Thoracic aorta (tissue), 2 donors: ENCODE data around the gene PFKFB3. TPM values are rescaled to one million over a fixed set of nuclear protein-coding genes. Genes with fewer than 3 reads are reported as not detected.

Source experiments
- ATAC-seq: fragments of 150-250 bp; one replicate; pipeline ENCODE4 v1.8.0; 2017; ENCODE audit warnings: low read depth; ENCODE audit not compliant: insufficient number of reproducible peaks, low FRiP score
- DNase-seq: peaks from one replicate; pipeline ENCODE4 v3.0.0-alpha.2; 2020; ENCODE audit warnings: low spot score
- H3K27ac ChIP-seq, 2 donors: fragments of 200-600 bp; sonication (generic); 1 replicate in 1 of 2; 2 replicates in 1 of 2; pipeline ENCODE4 v1.5.1; 2016; ENCODE audit warnings: mild to moderate bottlenecking in 2 of 2, moderate library complexity in 2 of 2
- H3K27me3 ChIP-seq: fragments of 200-600 bp; sonication (generic); replicated peaks from 2 replicates; pipeline ENCODE4 v1.6.0; 2016; ENCODE audit warnings: mild to moderate bottlenecking; ENCODE audit not compliant: insufficient read depth
- H3K36me3 ChIP-seq: fragments of 200-600 bp; sonication (generic); one replicate; pipeline ENCODE4 v1.5.1; 2016
- H3K4me1 ChIP-seq, 2 donors: fragments of 200-600 bp; sonication (generic); 1 replicate in 1 of 2; 2 replicates in 1 of 2; pipeline versions ENCODE4 v1.5.1 to v1.6.0; 2016; ENCODE audit warnings: low read depth in 2 of 2, mild to moderate bottlenecking in 1 of 2; ENCODE audit not compliant: control insufficient read depth in 1 of 2
- H3K4me3 ChIP-seq: fragments of 200-600 bp; sonication (generic); 2 replicates; pipeline ENCODE4 v1.5.1; 2016; ENCODE audit warnings: mild to moderate bottlenecking
- H3K9me3 ChIP-seq: fragments of 200-600 bp; sonication (generic); 2 replicates; pipeline ENCODE4 v1.5.1; 2016
- CTCF ChIP-seq: fragments of 200-600 bp; sonication (generic); IDR thresholded peaks from one replicate; pipeline ENCODE4 v1.5.1; 2019; ENCODE audit warnings: antibody characterized with exemption
- total RNA-seq, 2 donors: library from RNA; depleted of rRNA; stranded (reverse); fragments of >200 nt; gene quantifications; one replicate each; pipeline versions ENCODE4 v1.1.0 to v1.2.3, GENCODE V29; 2016

Gene PFKFB3
- total RNA-seq, 2 donors from 2014 or later = 151 to 311 TPM

- TF ChIP-seq CTCF = no peak
- peaks cover 26 to 60% of the 10 kb centered on the region in 2 donors for H3K4me1 ChIP-seq
- DNase-seq (no peak), ATAC-seq (no peak)
- no peak overlapping the region for H3K4me3 ChIP-seq
- no peaks in the 10 kb centered on the region for H3K36me3 ChIP-seq
- H3K27me3 ChIP-seq = no peaks in the 10 kb centered on the region
- H3K27ac ChIP-seq = peak overlapping the region; percentile 95 to 97
- no peaks in the 10 kb centered on the region for H3K9me3 ChIP-seq
These were observed 69.4 kb downstream of the PFKFB3 start for GRCh38 chr10:6272126-6272525.

DNA sequence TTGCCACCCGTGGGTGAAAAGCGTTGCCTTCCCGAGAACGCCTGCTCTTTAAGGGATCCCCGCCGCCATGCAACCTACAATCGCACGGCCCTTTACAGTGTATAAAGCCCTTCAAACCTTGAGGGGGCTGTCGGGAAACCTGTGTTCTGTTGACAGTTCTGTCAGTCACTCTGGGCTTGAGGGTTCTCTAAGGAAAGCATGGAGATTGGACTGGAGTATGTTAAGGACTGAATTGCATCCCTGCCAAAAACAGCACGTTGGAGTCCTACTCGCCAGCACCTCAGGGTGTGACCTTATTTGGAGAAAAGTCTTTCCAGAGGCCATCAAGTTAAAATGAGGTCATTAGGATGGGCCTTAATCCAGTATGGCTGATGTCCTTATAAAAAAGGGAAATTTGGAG lies 70.6 kb downstream of the PFKFB3 start:
- ATAC-seq (peak; percentile 39), DNase-seq (peak; percentile 34)
- Histone ChIP-seq H3K36me3 (no peaks in the 10 kb centered on the region), H3K4me1 (peaks cover 21 to 52% of the 10 kb centered on the region in 2 donors), H3K27me3 (no peaks in the 10 kb centered on the region), H3K27ac (peak overlapping the region; percentile 95 to 97), H3K4me3 (no peak overlapping the region), H3K9me3 (no peaks in the 10 kb centered on the region)
- no peak for TF ChIP-seq CTCF

GRCh38 chr10:6274040-6274439 lies 71.3 kb downstream of the PFKFB3 start:
- Histone ChIP-seq H3K4me1 (peaks cover 21 to 58% of the 10 kb centered on the region in 2 donors), H3K36me3 (no peaks in the 10 kb centered on the region), H3K4me3 (no peak overlapping the region), H3K27me3 (no peaks in the 10 kb centered on the region), H3K9me3 (no peaks in the 10 kb centered on the region), H3K27ac (peak overlapping the region; percentile 95 to 97)
- ATAC-seq (peak; percentile 9), DNase-seq (no peak)
- no peak for TF ChIP-seq CTCF

DNA sequence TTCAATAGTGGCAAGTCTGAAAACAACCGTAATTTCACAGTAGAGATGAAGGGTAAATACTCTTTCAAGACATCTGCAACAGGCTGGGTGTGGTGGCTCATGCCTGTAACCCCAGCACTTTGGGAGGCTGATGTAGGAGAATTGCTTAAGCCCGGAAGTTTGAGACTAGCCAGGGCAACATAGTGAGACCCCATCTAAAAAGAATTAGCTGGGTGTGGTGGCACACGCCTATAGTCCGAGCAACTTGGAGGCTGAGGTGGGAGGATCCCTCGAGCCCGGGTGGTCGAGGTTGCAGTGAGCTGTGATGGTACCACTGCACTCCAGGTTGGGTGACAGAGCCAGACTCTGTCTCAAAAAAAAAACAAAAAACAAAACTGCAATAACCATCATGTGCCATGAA lies 71.8 kb downstream of the PFKFB3 start:
- TF ChIP-seq CTCF = no peak
- Histone ChIP-seq H3K4me3 (no peak overlapping the region), H3K9me3 (no peaks in the 10 kb centered on the region), H3K27ac (peak overlapping the region; percentile 95 to 97), H3K4me1 (peaks cover 21 to 63% of the 10 kb centered on the region in 2 donors), H3K36me3 (no peaks in the 10 kb centered on the region), H3K27me3 (no peaks in the 10 kb centered on the region)
- ATAC-seq (no peak), DNase-seq (no peak)

GRCh38 chr10:6275022-6275997 lies 72.6 kb downstream of the PFKFB3 start:
- Histone ChIP-seq H3K4me1 (peaks cover 24 to 71% of the 10 kb centered on the region in 2 donors), H3K36me3 (no peaks in the 10 kb centered on the region), H3K27me3 (no peaks in the 10 kb centered on the region), H3K27ac (peak overlapping the region; percentile 95 to 97), H3K9me3 (no peaks in the 10 kb centered on the region), H3K4me3 (peak overlapping the region; percentile 52)
- peak; percentile 95 for DNase-seq
- ATAC-seq = peak; percentile 83
- TF ChIP-seq CTCF = peak; percentile 11
